ENCODE data around the gene TENM3.

GRCh38 chr4:182254026-182254780 lies 11.0 kb downstream of the TENM3 start:
- TF ChIP-seq CTCF (IDR thresholded peaks at IDR 0.05; ENCODE audit: low read length) (no peak), EZH2 (IDR thresholded peaks at IDR 0.05; ENCODE audit: borderline replicate concordance, low read length) (no peak)
